Measurements from ENCODE around the gene TMEM198.

GRCh38 chr2:219572237-219573001, 28.6 kb downstream of the TMEM198 start, which contains the start of gene INHA:
- TF ChIP-seq CTCF (IDR thresholded peaks at IDR 0.05), result no peak
- no peak for TF ChIP-seq POLR2A (IDR thresholded peaks at IDR 0.05)

Measured in vagina (tissue), 2 donors.